ENCODE data around the gene RITA1.
A peak's percentile ranks its signal among the peaks of the same experiment; 100 is the strongest.

Gene RITA1

GRCh38 chr12:113155646-113156045 is 29.9 kb upstream of the RITA1 start:
- Histone ChIP-seq H3K36me3 (ENCODE audit: control insufficient read depth in 1 of 2, insufficient read depth in 2 of 2, low read length in 2 of 2) (peaks cover 30 to 34% of the 10 kb centered on the region in 2 experiments), H3K79me2 (ENCODE audit: control insufficient read depth, insufficient read depth, low read length, poor library complexity) (no peaks in the 10 kb centered on the region), H2AK5ac (ENCODE audit: low read length) (no peak overlapping the region), H2BK120ac (ENCODE audit: insufficient read depth, low read length, poor library complexity) (no peak overlapping the region), H3K9ac (ENCODE audit: low read length) (no peak overlapping the region), H4K12ac (ENCODE audit: low read depth, low read length) (no peak overlapping the region), H3K18ac (ENCODE audit: low read length) (no peak overlapping the region), H3K4ac (ENCODE audit: low read depth, low read length) (no peak overlapping the region), H3K4me3 (ENCODE audit: low read depth, low read length) (no peak overlapping the region), H3K4me1 (ENCODE audit: control insufficient read depth in 1 of 2, insufficient read depth in 2 of 2, low read length in 2 of 2) (peaks cover 0 to 8% of the 10 kb centered on the region in 2 experiments), H3K14ac (ENCODE audit: low read length) (no peak overlapping the region), H3K27me3 (ENCODE audit: insufficient read depth, low read length) (peaks cover 27% of the 10 kb centered on the region), H3K23ac (ENCODE audit: low read length) (no peak overlapping the region), H3K27ac (ENCODE audit: low read depth, low read length) (no peak overlapping the region), H3K9me3 (ENCODE audit: insufficient read depth, low read depth, low read length) (no peaks in the 10 kb centered on the region), H3K4me2 (ENCODE audit: low read length) (no peak overlapping the region), H4K91ac (ENCODE audit: low read depth, low read length) (no peak overlapping the region), H2BK12ac (ENCODE audit: low read length) (no peak overlapping the region), H2BK5ac (ENCODE audit: low read depth, low read length, poor library complexity) (no peak overlapping the region), H4K8ac (ENCODE audit: low read depth, low read length) (no peak overlapping the region), H3K79me1 (ENCODE audit: low read length) (no peaks in the 10 kb centered on the region), H2AFZ (ENCODE audit: insufficient read depth, low read length, poor library complexity) (no peak overlapping the region)
- WGBS (ENCODE audit: extremely low coverage, insufficient coverage, insufficient read length), result no CpG with 5 or more reads among the region's 7 CpGs
- DNase-seq, result no peak

- H3K18ac ChIP-seq (ENCODE audit: low read length), result no peak overlapping the region
- no peak overlapping the region for H3K4me2 ChIP-seq (ENCODE audit: low read length)
- H3K79me2 ChIP-seq (ENCODE audit: control insufficient read depth, insufficient read depth, low read length, poor library complexity), result no peaks in the 10 kb centered on the region
- no peak overlapping the region for H2AK5ac ChIP-seq (ENCODE audit: low read length)
- no peak overlapping the region for H2BK120ac ChIP-seq (ENCODE audit: insufficient read depth, low read length, poor library complexity)
- H2BK12ac ChIP-seq (ENCODE audit: low read length), result no peak overlapping the region
- no peak overlapping the region for H3K27ac ChIP-seq (ENCODE audit: low read depth, low read length)
- no peak overlapping the region for H3K23ac ChIP-seq (ENCODE audit: low read length)
- no peak overlapping the region for H3K9ac ChIP-seq (ENCODE audit: low read length)
- H3K4ac ChIP-seq (ENCODE audit: low read depth, low read length), result no peak overlapping the region
- DNase-seq, result no peak
- H2AFZ ChIP-seq (ENCODE audit: insufficient read depth, low read length, poor library complexity), result no peak overlapping the region
- no peak overlapping the region for H4K91ac ChIP-seq (ENCODE audit: low read depth, low read length)
- peaks cover 42 to 45% of the 10 kb centered on the region in 2 experiments for H3K36me3 ChIP-seq (ENCODE audit: control insufficient read depth in 1 of 2, insufficient read depth in 2 of 2, low read length in 2 of 2)
- no peak overlapping the region for H4K8ac ChIP-seq (ENCODE audit: low read depth, low read length)
- H2BK5ac ChIP-seq (ENCODE audit: low read depth, low read length, poor library complexity), result no peak overlapping the region
- H3K14ac ChIP-seq (ENCODE audit: low read length), result no peak overlapping the region
- no CpG with 5 or more reads among the region's 12 CpGs for WGBS (ENCODE audit: extremely low coverage, insufficient coverage, insufficient read length)
- H3K4me3 ChIP-seq (ENCODE audit: low read depth, low read length), result no peak overlapping the region
- H3K9me3 ChIP-seq (ENCODE audit: insufficient read depth, low read depth, low read length), result no peaks in the 10 kb centered on the region
- H3K4me1 ChIP-seq (ENCODE audit: control insufficient read depth in 1 of 2, insufficient read depth in 2 of 2, low read length in 2 of 2), result peaks cover 0 to 8% of the 10 kb centered on the region in 2 experiments
- H3K79me1 ChIP-seq (ENCODE audit: low read length), result no peaks in the 10 kb centered on the region
- no peak overlapping the region for H4K12ac ChIP-seq (ENCODE audit: low read depth, low read length)
- H3K27me3 ChIP-seq (ENCODE audit: insufficient read depth, low read length), result peaks cover 24% of the 10 kb centered on the region
Measured at GRCh38 chr12:113157218-113157859, 28.2 kb upstream of the RITA1 start.

GRCh38 chr12:113158439-113159203 is 26.9 kb upstream of the RITA1 start:
- Histone ChIP-seq H3K23ac (ENCODE audit: low read length) (no peak overlapping the region), H3K79me2 (ENCODE audit: control insufficient read depth, insufficient read depth, low read length, poor library complexity) (no peaks in the 10 kb centered on the region), H2BK12ac (ENCODE audit: low read length) (no peak overlapping the region), H3K27me3 (ENCODE audit: insufficient read depth, low read length) (peaks cover 17% of the 10 kb centered on the region), H4K91ac (ENCODE audit: low read depth, low read length) (no peak overlapping the region), H4K8ac (ENCODE audit: low read depth, low read length) (no peak overlapping the region), H3K4me3 (ENCODE audit: low read depth, low read length) (no peak overlapping the region), H3K4me2 (ENCODE audit: low read length) (no peak overlapping the region), H3K27ac (ENCODE audit: low read depth, low read length) (no peak overlapping the region), H4K12ac (ENCODE audit: low read depth, low read length) (no peak overlapping the region), H2BK120ac (ENCODE audit: insufficient read depth, low read length, poor library complexity) (no peak overlapping the region), H3K9me3 (ENCODE audit: insufficient read depth, low read depth, low read length) (no peaks in the 10 kb centered on the region), H3K18ac (ENCODE audit: low read length) (no peak overlapping the region), H2AFZ (ENCODE audit: insufficient read depth, low read length, poor library complexity) (no peak overlapping the region), H3K9ac (ENCODE audit: low read length) (no peak overlapping the region), H3K4me1 (ENCODE audit: control insufficient read depth in 1 of 2, insufficient read depth in 2 of 2, low read length in 2 of 2) (peaks cover 0 to 5% of the 10 kb centered on the region in 2 experiments), H3K36me3 (ENCODE audit: control insufficient read depth in 1 of 2, insufficient read depth in 2 of 2, low read length in 2 of 2) (peaks cover 53 to 58% of the 10 kb centered on the region in 2 experiments), H3K79me1 (ENCODE audit: low read length) (no peaks in the 10 kb centered on the region), H2BK5ac (ENCODE audit: low read depth, low read length, poor library complexity) (no peak overlapping the region), H3K4ac (ENCODE audit: low read depth, low read length) (no peak overlapping the region), H2AK5ac (ENCODE audit: low read length) (no peak overlapping the region), H3K14ac (ENCODE audit: low read length) (no peak overlapping the region)
- DNase-seq, result no peak
- WGBS (ENCODE audit: extremely low coverage, insufficient coverage, insufficient read length), result no CpG with 5 or more reads among the region's 26 CpGs

DNA sequence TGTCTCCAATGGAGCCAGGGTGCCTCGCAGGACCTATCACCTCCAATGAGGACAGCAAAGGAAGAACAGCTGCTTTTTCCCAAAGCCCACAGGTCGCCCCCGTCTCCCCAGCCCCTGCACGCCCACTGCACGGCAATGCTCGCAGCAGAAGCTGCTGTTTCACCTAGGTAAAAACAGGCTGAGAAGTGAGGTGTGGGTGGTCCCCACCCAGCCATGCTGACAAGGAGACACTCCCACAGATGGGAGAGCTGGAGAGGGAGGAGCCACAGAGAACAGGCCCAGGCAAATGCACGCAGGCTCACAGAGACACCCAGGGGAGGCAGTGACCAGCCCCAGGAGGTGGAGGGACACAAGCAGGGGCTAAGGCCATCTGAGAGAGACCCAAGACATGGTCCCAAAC is 25.6 kb upstream of the RITA1 start:
- WGBS (ENCODE audit: extremely low coverage, insufficient coverage, insufficient read length), result no CpG with 5 or more reads among the region's 7 CpGs

More for the DNA sequence above, 25.6 kb upstream of the RITA1 start:
- H3K79me2 ChIP-seq (ENCODE audit: control insufficient read depth, insufficient read depth, low read length, poor library complexity), result no peaks in the 10 kb centered on the region
- H3K4me1 ChIP-seq (ENCODE audit: control insufficient read depth in 1 of 2, insufficient read depth in 2 of 2, low read length in 2 of 2), result no peaks in the 10 kb centered on the region
- H3K79me1 ChIP-seq (ENCODE audit: low read length), result no peaks in the 10 kb centered on the region
- no peak overlapping the region for H3K4me2 ChIP-seq (ENCODE audit: low read length)
- H2BK12ac ChIP-seq (ENCODE audit: low read length), result no peak overlapping the region
- no peak overlapping the region for H3K9ac ChIP-seq (ENCODE audit: low read length)
- H3K36me3 ChIP-seq (ENCODE audit: control insufficient read depth in 1 of 2, insufficient read depth in 2 of 2, low read length in 2 of 2), result peaks cover 62 to 65% of the 10 kb centered on the region in 2 experiments
- no peak overlapping the region for H3K4me3 ChIP-seq (ENCODE audit: low read depth, low read length)
- no peak overlapping the region for H3K18ac ChIP-seq (ENCODE audit: low read length)
- peak overlapping the region; percentile 16 for H4K91ac ChIP-seq (ENCODE audit: low read depth, low read length)
- DNase-seq, result no peak
- H2AK5ac ChIP-seq (ENCODE audit: low read length), result no peak overlapping the region
- no peaks in the 10 kb centered on the region for H3K9me3 ChIP-seq (ENCODE audit: insufficient read depth, low read depth, low read length)
- peaks cover 5% of the 10 kb centered on the region for H3K27me3 ChIP-seq (ENCODE audit: insufficient read depth, low read length)
- no peak overlapping the region for H4K8ac ChIP-seq (ENCODE audit: low read depth, low read length)
- H2AFZ ChIP-seq (ENCODE audit: insufficient read depth, low read length, poor library complexity), result no peak overlapping the region
- H3K4ac ChIP-seq (ENCODE audit: low read depth, low read length), result no peak overlapping the region
- peak overlapping the region; percentile 5 for H2BK120ac ChIP-seq (ENCODE audit: insufficient read depth, low read length, poor library complexity)
- H3K23ac ChIP-seq (ENCODE audit: low read length), result no peak overlapping the region
- no peak overlapping the region for H3K27ac ChIP-seq (ENCODE audit: low read depth, low read length)
- no peak overlapping the region for H2BK5ac ChIP-seq (ENCODE audit: low read depth, low read length, poor library complexity)
- no peak overlapping the region for H3K14ac ChIP-seq (ENCODE audit: low read length)
- no peak overlapping the region for H4K12ac ChIP-seq (ENCODE audit: low read depth, low read length)

All from trophoblast cell (in vitro differentiated cells and primary cell).